PC-9 (cell line): ENCODE measurements around the gene VAV3. TPM values are rescaled to one million over a fixed set of nuclear protein-coding genes. Genes with fewer than 3 reads are reported as not detected.
A peak's percentile ranks its signal among the peaks of the same experiment; 100 is the strongest.

Source experiments
- BruUV-seq: library from RNA; stranded (reverse); fragments of 400-500 nt; replicated peaks from 2 replicates; lab custom pipeline; 2021; lab: Mats Ljungman, UMichigan
- CTCF ChIA-PET: fragments of 300-600 bp; sonication (Branson Sonifier 250); formaldehyde crosslinking; loops from one replicate; lab custom pipeline; 2022; ENCODE audit warnings: antibody characterized with exemption; lab: Charles Lee
- POLR2A ChIA-PET: fragments of 300-600 bp; sonication (Branson Sonifier 250); formaldehyde crosslinking; loops from one replicate; lab custom pipeline; 2022; ENCODE audit warnings: antibody characterized with exemption; ENCODE audit not compliant: unreplicated experiment; lab: Charles Lee
- DNase-seq, 2 experiments: peaks; one replicate each; pipeline versions ENCODE4 v3.0.0 to v3.0.0-alpha.2; 2015 to 2022; ENCODE audit warnings: mixed read lengths in 1 of 2
- H2AFZ ChIP-seq: fragments of 200-600 bp; sonication (generic); 2 replicates; pipeline ENCODE4 v1.8.1; 2017; ENCODE audit warnings: antibody characterized with exemption
- H3F3A ChIP-seq: fragments of 200-600 bp; sonication (generic); 2 replicates; pipeline ENCODE4 v1.8.1; 2017; ENCODE audit warnings: antibody characterized with exemption, mild to moderate bottlenecking, low read depth; ENCODE audit not compliant: insufficient read depth
- H3K27ac ChIP-seq: fragments of 200-600 bp; sonication (generic); 2 replicates; pipeline ENCODE4 v1.6.1; 2016; ENCODE audit warnings: mixed run types
- H3K27me3 ChIP-seq: fragments of 200-600 bp; sonication (generic); 2 replicates; pipeline ENCODE4 v1.6.1; 2016; ENCODE audit warnings: low read depth, mixed run types; ENCODE audit not compliant: insufficient read depth
- H3K36me3 ChIP-seq: fragments of 200-600 bp; sonication (generic); 2 replicates; pipeline ENCODE4 v1.6.1; 2016; ENCODE audit warnings: low read depth, mixed run types
- H3K4me1 ChIP-seq: fragments of 200-600 bp; sonication (generic); replicated peaks from 2 replicates; pipeline ENCODE4 v1.6.1; 2016; ENCODE audit warnings: mixed run types; ENCODE audit not compliant: insufficient read depth
- H3K4me2 ChIP-seq: fragments of 200-600 bp; sonication (generic); 2 replicates; pipeline ENCODE4 v1.6.1; 2017; ENCODE audit warnings: mixed run types
- H3K4me3 ChIP-seq: fragments of 200-600 bp; sonication (generic); 2 replicates; pipeline ENCODE4 v1.6.1; 2016; ENCODE audit warnings: mixed run types
- H3K79me2 ChIP-seq: fragments of 200-600 bp; sonication (generic); 2 replicates; pipeline ENCODE4 v1.6.1; 2017; ENCODE audit warnings: low read depth, mixed run types
- H3K9me2 ChIP-seq: fragments of 200-600 bp; sonication (generic); 2 replicates; pipeline ENCODE4 v1.8.1; 2017; ENCODE audit warnings: mild to moderate bottlenecking; ENCODE audit not compliant: insufficient read depth
- H3K9me3 ChIP-seq: fragments of 200-600 bp; sonication (generic); 2 replicates; pipeline ENCODE4 v1.8.1; 2016; ENCODE audit warnings: low read depth; ENCODE audit not compliant: insufficient read depth
- H4K20me1 ChIP-seq: fragments of 200-600 bp; sonication (generic); 2 replicates; pipeline ENCODE4 v1.8.1; 2017; ENCODE audit not compliant: insufficient read depth
- CTCF ChIP-seq: fragments of 200-600 bp; sonication (generic); conservative IDR thresholded peaks from 2 replicates; pipeline ENCODE4 v1.6.1; 2017; ENCODE audit warnings: mixed run types, antibody characterized with exemption, mild to moderate bottlenecking, moderate library complexity
- EZH2 ChIP-seq: fragments of 200-600 bp; sonication (generic); IDR thresholded peaks from 2 replicates; pipeline ENCODE4 v1.8.0; 2017; ENCODE audit warnings: antibody characterized with exemption, low read depth
- intact Hi-C: fragments of 100-400 bp; cut with micrococcal nuclease; formaldehyde crosslinking; loops from one replicate; pipeline ENCODE4 v1.10.0; 2022; ENCODE audit not compliant: unreplicated experiment
- total RNA-seq: library from RNA; stranded (reverse); gene quantifications from 2 replicates; pipeline ENCODE4 v1.2.3, GENCODE V29; 2021

VAV3 gene
- total RNA-seq, 1 experiment from 2014 or later: 1.7 TPM

GRCh38 chr1:107647012-107647411, 318.0 kb downstream of the VAV3 start:
- ChIA-PET POLR2A (no interaction called here), CTCF (no interaction called here)
- Histone ChIP-seq H3K4me2 (no peak overlapping the region), H3K27ac (no peak overlapping the region), H3K4me1 (peaks cover 13% of the 10 kb centered on the region), H3F3A (no peaks in the 10 kb centered on the region; the same call in 1 of the 2 replicates), H2AFZ (no peak overlapping the region), H4K20me1 (no peaks in the 10 kb centered on the region), H3K9me2 (no peaks in the 10 kb centered on the region), H3K4me3 (no peak overlapping the region), H3K36me3 (no peaks in the 10 kb centered on the region), H3K79me2 (no peaks in the 10 kb centered on the region), H3K9me3 (no peaks in the 10 kb centered on the region), H3K27me3 (no peaks in the 10 kb centered on the region)
- DNase-seq: no peak
- no TSS peak for BruUV-seq
- TF ChIP-seq EZH2: no peak
- no peak for TF ChIP-seq CTCF
- intact Hi-C loops: no loop called here

GRCh38 chr1:107643766-107644165, 321.2 kb downstream of the VAV3 start:
- H3K27ac ChIP-seq: no peak overlapping the region
- no peaks in the 10 kb centered on the region for H3K9me3 ChIP-seq
- no peaks in the 10 kb centered on the region for H3K79me2 ChIP-seq
- peaks cover 17% of the 10 kb centered on the region for H3K4me1 ChIP-seq
- DNase-seq: no peak
- H3K27me3 ChIP-seq: no peaks in the 10 kb centered on the region
- H3K4me2 ChIP-seq: 0 out of 2 replicates have a peak overlapping the region, but pooled peaks have one; percentile 1
- intact Hi-C loops: no loop called here
- H3K4me3 ChIP-seq: no peak overlapping the region
- no peaks in the 10 kb centered on the region; the same call in 1 of the 2 replicates for H3F3A ChIP-seq
- H3K9me2 ChIP-seq: no peaks in the 10 kb centered on the region
- no peak overlapping the region for H2AFZ ChIP-seq
- CTCF ChIA-PET: no interaction called here
- no TSS peak for BruUV-seq
- POLR2A ChIA-PET: no interaction called here
- TF ChIP-seq CTCF (no peak), EZH2 (no peak)
- no peaks in the 10 kb centered on the region for H3K36me3 ChIP-seq
- H4K20me1 ChIP-seq: no peaks in the 10 kb centered on the region

GRCh38 chr1:107640207-107640606, 324.8 kb downstream of the VAV3 start:
- TF ChIP-seq EZH2 (no peak), CTCF (no peak)
- intact Hi-C loops: no loop called here

More at GRCh38 chr1:107640207-107640606, 324.8 kb downstream of the VAV3 start:
- Histone ChIP-seq H3K9me2 (0 out of 2 replicates have a peak, but pooled peaks cover 3% of the 10 kb centered on the region), H3K79me2 (no peaks in the 10 kb centered on the region), H3F3A (no peaks in the 10 kb centered on the region), H3K9me3 (no peaks in the 10 kb centered on the region), H3K27me3 (no peaks in the 10 kb centered on the region), H3K27ac (no peak overlapping the region), H3K4me1 (peaks cover 17% of the 10 kb centered on the region), H3K36me3 (no peaks in the 10 kb centered on the region), H3K4me3 (no peak overlapping the region), H4K20me1 (no peaks in the 10 kb centered on the region), H3K4me2 (no peak overlapping the region), H2AFZ (no peak overlapping the region)
- no peak for DNase-seq
- CTCF ChIA-PET: no interaction called here
- POLR2A ChIA-PET: no interaction called here
- BruUV-seq: no TSS peak
